Endothelial cell of umbilical vein (primary cell): ENCODE data around the gene PHACTR1.

Source experiments
- EZH2 ChIP-seq: IDR thresholded peaks from 2 replicates; pipeline ENCODE4 v1.6.1; 2012; ENCODE audit warnings: borderline replicate concordance, low read depth, mild to moderate bottlenecking, moderate library complexity, low read length, inconsistent platforms; ENCODE audit not compliant: severe bottlenecking
- FOS ChIP-seq: IDR thresholded peaks from 2 replicates; pipeline ENCODE4 v1.6.1; 2011; ENCODE audit warnings: mild to moderate bottlenecking, low read length, moderate library complexity, borderline replicate concordance; ENCODE audit not compliant: insufficient read depth
- MYC ChIP-seq: IDR thresholded peaks from one replicate; pipeline ENCODE4 v1.6.1; 2011; ENCODE audit warnings: mild to moderate bottlenecking, low read depth, low read length
- POLR2A ChIP-seq: IDR thresholded peaks from 2 replicates; pipeline ENCODE4 v1.6.1; 2012; ENCODE audit warnings: low read depth, mild to moderate bottlenecking, control low read depth, low read length
- TF ChIP-seq, protein P1 (sequence below), 2 donors: IDR thresholded peaks; 1 replicate in 1 of 2; 2 replicates in 1 of 2; pipeline ENCODE4 v1.5.1; 2011; ENCODE audit warnings: low read length in 2 of 2, mild to moderate bottlenecking in 2 of 2, moderate library complexity in 2 of 2, control low read depth in 1 of 2, inconsistent platforms in 1 of 2, low read depth in 1 of 2; ENCODE audit not compliant: insufficient read depth in 1 of 2; ENCODE audit errors: extremely low read depth in 1 of 2

DNA sequence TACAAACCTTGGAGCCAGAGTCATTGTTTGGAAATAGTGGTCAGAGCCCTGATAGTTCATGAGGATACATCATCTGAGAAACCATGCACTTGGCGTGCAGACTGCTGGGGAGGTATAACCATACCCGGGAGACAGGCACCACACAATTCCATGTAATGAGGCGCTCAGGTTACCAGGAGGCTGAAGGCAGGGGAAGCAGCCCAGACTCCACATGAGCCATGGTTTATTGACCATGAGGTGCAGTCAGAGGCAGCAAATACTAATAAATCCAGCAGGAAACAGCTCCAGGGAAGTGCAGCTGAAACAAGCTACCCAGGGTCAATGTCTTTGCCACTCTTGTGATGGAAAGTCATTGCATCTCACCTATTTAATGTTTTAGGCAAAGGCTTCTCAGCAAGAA is 455.7 kb downstream of the PHACTR1 start:
- no peak for TF ChIP-seq EZH2
- TF ChIP-seq, protein P1, sequence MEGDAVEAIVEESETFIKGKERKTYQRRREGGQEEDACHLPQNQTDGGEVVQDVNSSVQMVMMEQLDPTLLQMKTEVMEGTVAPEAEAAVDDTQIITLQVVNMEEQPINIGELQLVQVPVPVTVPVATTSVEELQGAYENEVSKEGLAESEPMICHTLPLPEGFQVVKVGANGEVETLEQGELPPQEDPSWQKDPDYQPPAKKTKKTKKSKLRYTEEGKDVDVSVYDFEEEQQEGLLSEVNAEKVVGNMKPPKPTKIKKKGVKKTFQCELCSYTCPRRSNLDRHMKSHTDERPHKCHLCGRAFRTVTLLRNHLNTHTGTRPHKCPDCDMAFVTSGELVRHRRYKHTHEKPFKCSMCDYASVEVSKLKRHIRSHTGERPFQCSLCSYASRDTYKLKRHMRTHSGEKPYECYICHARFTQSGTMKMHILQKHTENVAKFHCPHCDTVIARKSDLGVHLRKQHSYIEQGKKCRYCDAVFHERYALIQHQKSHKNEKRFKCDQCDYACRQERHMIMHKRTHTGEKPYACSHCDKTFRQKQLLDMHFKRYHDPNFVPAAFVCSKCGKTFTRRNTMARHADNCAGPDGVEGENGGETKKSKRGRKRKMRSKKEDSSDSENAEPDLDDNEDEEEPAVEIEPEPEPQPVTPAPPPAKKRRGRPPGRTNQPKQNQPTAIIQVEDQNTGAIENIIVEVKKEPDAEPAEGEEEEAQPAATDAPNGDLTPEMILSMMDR (IDR thresholded peaks at IDR 0.05; ENCODE audit: extremely low read depth in 1 of 2, insufficient read depth in 1 of 2, low read depth in 1 of 2, low read length in 2 of 2), result no peak
- TF ChIP-seq FOS, result no peak
- no peak for TF ChIP-seq POLR2A
- TF ChIP-seq MYC, result no peak
